ENCODE results near the gene CACNB2.

- TF ChIP-seq CTCF (IDR thresholded peaks at IDR 0.05) (no peak), POLR2A (IDR thresholded peaks at IDR 0.05) (no peak), EP300 (IDR thresholded peaks at IDR 0.05) (no peak)
These were observed 414.3 kb downstream of the CACNB2 start for GRCh38 chr10:18554479-18554878.
